GM12878 (cell line): ENCODE measurements around the gene DAZAP2. TPM values are rescaled to one million over a fixed set of nuclear protein-coding genes. Genes with fewer than 3 reads are reported as not detected.

Source experiments
- ATAC-seq: fragments of 200-7000 bp; cut with Tn5 transposase; 3 replicates; pipeline ENCODE4 v1.9.1; 2020; ENCODE audit warnings: mild to moderate bottlenecking, moderate library complexity
- BruUV-seq: library from RNA; stranded (reverse); fragments of 400-500 nt; replicated peaks from 2 replicates; lab custom pipeline; 2021; lab: Mats Ljungman, UMichigan
- CTCF ChIA-PET: fragments of 300-600 bp; sonication (Branson Sonifier 250); formaldehyde crosslinking; extraction: SDS; loops from one replicate; lab custom pipeline; 2021; ENCODE audit warnings: inconsistent platforms; lab: Yijun Ruan, JAX
- POLR2A ChIA-PET: fragments of 350-600 bp; formaldehyde crosslinking; extraction: SDS; loops from one replicate; lab custom pipeline; 2021; ENCODE audit warnings: inconsistent platforms; lab: Charles Lee
- RAD21 ChIA-PET: fragments of 300-600 bp; sonication (Branson Sonifier 250); formaldehyde crosslinking; loops from one replicate; lab custom pipeline; 2023; ENCODE audit warnings: antibody characterized with exemption; ENCODE audit not compliant: unreplicated experiment; lab: Charles Lee
- SMC1A ChIA-PET: fragments of 300-600 bp; sonication (Branson Sonifier 250); formaldehyde crosslinking; loops from one replicate; lab custom pipeline; 2023; ENCODE audit not compliant: unreplicated experiment, uncharacterized antibody; lab: Charles Lee
- DNase-seq: peaks from one replicate; pipeline ENCODE4 v3.0.0-alpha.2; 2011; ENCODE audit warnings: low read depth, low spot score
- FAIRE-seq: peaks from 3 replicates; lab custom pipeline; 2011; peaks lifted over from hg19 to GRCh38; lab: Jason Lieb, UNC
- H2AFZ ChIP-seq: 2 replicates; pipeline ENCODE4 v1.6.0; 2011; ENCODE audit warnings: low read depth, low read length, control low read depth; ENCODE audit not compliant: control insufficient read depth
- H3K27ac ChIP-seq: 2 replicates; pipeline ENCODE4 v1.5.1; 2011; ENCODE audit warnings: control low read depth; ENCODE audit not compliant: control insufficient read depth, insufficient read depth
- H3K27me3 ChIP-seq, 2 experiments: replicated peaks in 1 of 2; 2 replicates each; pipeline versions ENCODE4 v1.6.0 to v1.6.1; 2011; ENCODE audit warnings: low read length in 1 of 2; ENCODE audit not compliant: control insufficient read depth in 2 of 2, insufficient read depth in 2 of 2
- H3K36me3 ChIP-seq, 2 experiments: 2 replicates each; pipeline ENCODE4 v1.5.1; 2011; ENCODE audit warnings: low read length in 1 of 2; ENCODE audit not compliant: control insufficient read depth in 2 of 2, insufficient read depth in 2 of 2
- H3K4me1 ChIP-seq: 2 replicates; pipeline ENCODE4 v1.6.1; 2011; ENCODE audit warnings: mild to moderate bottlenecking, low read length, moderate library complexity, mixed read lengths; ENCODE audit not compliant: control insufficient read depth, insufficient read depth
- H3K4me2 ChIP-seq: 2 replicates; pipeline ENCODE4 v1.6.0; 2011; ENCODE audit warnings: control low read depth; ENCODE audit not compliant: control insufficient read depth, insufficient read depth
- H3K4me3 ChIP-seq: fragments of 200-600 bp; sonication (generic); 2 replicates; pipeline ENCODE4 v1.5.1; 2016
- H3K79me2 ChIP-seq: 2 replicates; pipeline ENCODE4 v1.6.0; 2011; ENCODE audit warnings: low read length; ENCODE audit not compliant: control insufficient read depth, insufficient read depth
- H3K9ac ChIP-seq: 2 replicates; pipeline ENCODE4 v1.8.0; 2011; ENCODE audit warnings: low read length, control low read depth, mixed read lengths; ENCODE audit not compliant: control insufficient read depth, insufficient read depth
- H3K9me3 ChIP-seq: replicated peaks from 3 replicates; pipeline ENCODE4 v1.5.1; 2011; ENCODE audit warnings: mild to moderate bottlenecking, low read length; ENCODE audit not compliant: control insufficient read depth, insufficient read depth
- H4K20me1 ChIP-seq: 2 replicates; pipeline ENCODE4 v1.6.0; 2011; ENCODE audit not compliant: control insufficient read depth, insufficient read depth
- CHD4 ChIP-seq: fragments of 200-600 bp; sonication (generic); IDR thresholded peaks from 2 replicates; pipeline ENCODE4 v1.6.1; 2016; ENCODE audit warnings: mild to moderate bottlenecking
- FOXK2 ChIP-seq: fragments of 450-650 bp; IDR thresholded peaks from 2 replicates; pipeline ENCODE4 v1.6.1; 2017; ENCODE audit warnings: mild to moderate bottlenecking, moderate library complexity
- IRF4 ChIP-seq: IDR thresholded peaks from 2 replicates; pipeline ENCODE4 v1.6.1; 2011; ENCODE audit warnings: low read depth, low read length
- LARP7 ChIP-seq: fragments of 450-650 bp; IDR thresholded peaks from 2 replicates; pipeline ENCODE4 v1.6.1; 2017; ENCODE audit warnings: mild to moderate bottlenecking
- MEF2A ChIP-seq: IDR thresholded peaks from 2 replicates; pipeline ENCODE4 v1.6.1; 2011; ENCODE audit warnings: low read depth, mild to moderate bottlenecking, low read length, moderate library complexity; ENCODE audit not compliant: insufficient read depth
- PAX5 ChIP-seq: IDR thresholded peaks from 2 replicates; pipeline ENCODE4 v1.6.1; 2011; ENCODE audit warnings: low read depth, low read length, borderline replicate concordance
- RAD21 ChIP-seq: IDR thresholded peaks from 2 replicates; pipeline ENCODE4 v1.6.1; 2011; ENCODE audit warnings: mild to moderate bottlenecking, low read depth, low read length, moderate library complexity; ENCODE audit not compliant: insufficient read depth
- ZNF24 ChIP-seq: fragments of 450-650 bp; IDR thresholded peaks from 2 replicates; pipeline ENCODE4 v1.6.1; 2017; ENCODE audit warnings: antibody characterized with exemption, mild to moderate bottlenecking
- ZNF274 ChIP-seq: IDR thresholded peaks from one replicate; pipeline ENCODE4 v1.8.0; 2011; ENCODE audit not compliant: insufficient read length, insufficient read depth
- WGBS: methylation state at CpG from one replicate; pipeline ENCODE4 v1.1.6; 2016; ENCODE audit warnings: low lambda C conversion rate; ENCODE audit not compliant: insufficient replicate concordance, insufficient coverage; ENCODE audit errors: missing lambda C conversion rate; 5-methylcytosine and 5-hydroxymethylcytosine counted together
- in situ Hi-C: fragments of 300-500 bp; cut with MboI; formaldehyde crosslinking; loops from 9 replicates; pipeline ENCODE4 v1.14.3; 2018; ENCODE audit warnings: mixed read lengths
- intact Hi-C: fragments of 100-400 bp; cut with micrococcal nuclease; formaldehyde crosslinking; loops from one replicate; pipeline ENCODE4 v1.14.2; 2022; ENCODE audit not compliant: unreplicated experiment
- polyA plus RNA-seq, 11 experiments: library from polyadenylated mRNA; depleted of rRNA in 4 of 11; unstranded in 6 of 11; stranded (reverse) in 5 of 11; fragments of >200 nt; fragmentation: Nextera tagmentation in 4 of 11; fragmentation: Illumina TruSeq in 1 of 11; extraction: Ambion mirVana in 4 of 11; extraction: Trizol in 1 of 11; gene quantifications; 1 replicate in 1 of 11; 2 replicates in 10 of 11; pipeline versions ENCODE4 v1.2.1 to v1.2.3, GENCODE V29; 2011 to 2016; ENCODE audit warnings: inconsistent platforms in 2 of 11, missing spikeins in 2 of 11, low read depth in 1 of 11
- total RNA-seq, 4 experiments: library from RNA; depleted of rRNA in 3 of 4; stranded (reverse); fragments of >200 nt in 3 of 4; fragmentation: Illumina TruSeq in 1 of 4; extraction: Trizol in 1 of 4; gene quantifications; 2 replicates each; pipeline versions ENCODE4 v1.2.1 to v1.2.3, GENCODE V29; 2013 to 2021
- TF ChIP-seq, protein P1 (sequence below): fragments of 450-650 bp; IDR thresholded peaks from 2 replicates; pipeline ENCODE4 v1.6.1; 2016; ENCODE audit warnings: mild to moderate bottlenecking
- TF ChIP-seq, protein P2 (sequence below): IDR thresholded peaks from 2 replicates; pipeline ENCODE4 v1.6.1; 2012; ENCODE audit warnings: low read depth, low read length, improper control_type of control experiment
- TF ChIP-seq, protein P3 (sequence below): fragments of 450-650 bp; IDR thresholded peaks from 2 replicates; pipeline ENCODE4 v1.6.1; 2017; ENCODE audit warnings: borderline replicate concordance
- TF ChIP-seq, protein P4 (sequence below): fragments of 150-350 bp; IDR thresholded peaks from 2 replicates; pipeline ENCODE4 v1.6.1; 2014; ENCODE audit warnings: mild to moderate bottlenecking, low read depth, low read length

Gene DAZAP2
- total and polyA plus RNA-seq, 10 of the 15 experiments (the other 5 are each of a cell fraction or from before 2014, with no cell fraction given), result 71.0 to 267 (median 158) TPM

DNA sequence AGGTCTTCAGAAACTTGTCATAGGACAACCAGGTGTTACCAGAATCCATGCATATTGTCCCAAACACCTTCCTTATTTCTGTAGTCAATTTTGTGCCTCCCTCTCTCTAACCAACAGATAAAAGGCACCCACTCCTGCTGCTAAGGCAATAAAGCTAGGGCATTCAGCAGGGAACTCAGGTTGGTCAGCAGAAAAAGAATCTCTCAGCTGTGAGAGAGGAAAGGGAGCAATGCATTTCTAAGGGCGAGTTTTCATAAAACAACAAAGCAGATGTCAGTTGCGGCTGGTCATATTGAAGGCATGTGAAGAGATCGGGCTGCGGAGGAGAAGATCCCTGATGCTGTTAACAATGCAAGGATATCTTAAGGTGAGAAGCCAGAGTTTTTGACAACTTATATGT, 13.4 kb upstream of the DAZAP2 start (continued):
- TF ChIP-seq ZNF274, result no peak
- TF ChIP-seq, protein P1, sequence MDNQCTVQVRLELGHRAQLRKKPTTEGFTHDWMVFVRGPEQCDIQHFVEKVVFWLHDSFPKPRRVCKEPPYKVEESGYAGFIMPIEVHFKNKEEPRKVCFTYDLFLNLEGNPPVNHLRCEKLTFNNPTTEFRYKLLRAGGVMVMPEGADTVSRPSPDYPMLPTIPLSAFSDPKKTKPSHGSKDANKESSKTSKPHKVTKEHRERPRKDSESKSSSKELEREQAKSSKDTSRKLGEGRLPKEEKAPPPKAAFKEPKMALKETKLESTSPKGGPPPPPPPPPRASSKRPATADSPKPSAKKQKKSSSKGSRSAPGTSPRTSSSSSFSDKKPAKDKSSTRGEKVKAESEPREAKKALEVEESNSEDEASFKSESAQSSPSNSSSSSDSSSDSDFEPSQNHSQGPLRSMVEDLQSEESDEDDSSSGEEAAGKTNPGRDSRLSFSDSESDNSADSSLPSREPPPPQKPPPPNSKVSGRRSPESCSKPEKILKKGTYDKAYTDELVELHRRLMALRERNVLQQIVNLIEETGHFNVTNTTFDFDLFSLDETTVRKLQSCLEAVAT, result no peak
- TF ChIP-seq FOXK2, result no peak
- TF ChIP-seq ZNF24, result no peak
- no peak for TF ChIP-seq LARP7

DNA sequence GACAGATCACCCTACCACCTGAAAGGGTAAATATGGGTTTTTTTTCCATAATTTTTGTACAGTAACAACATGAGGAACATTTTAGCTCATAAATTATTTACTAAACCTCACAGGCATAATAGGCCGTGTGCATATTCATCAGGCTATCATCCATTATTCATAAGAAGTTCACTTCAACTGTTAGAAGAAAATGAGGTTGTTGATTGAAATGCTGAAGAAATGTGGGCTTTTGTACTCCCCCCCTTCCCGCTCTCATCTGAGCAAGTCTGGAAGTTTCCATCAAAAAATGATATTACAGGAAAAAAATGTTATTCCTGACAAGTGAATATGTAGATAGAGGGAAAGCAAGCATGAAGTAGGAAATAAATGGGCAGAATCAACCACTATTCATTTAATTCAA, 12.9 kb upstream of the DAZAP2 start:
- H3K4me1 ChIP-seq, result no peaks in the 10 kb centered on the region
- intact Hi-C loops, result no loop called here
- no peak for TF ChIP-seq PAX5
- TF ChIP-seq, protein P2, sequence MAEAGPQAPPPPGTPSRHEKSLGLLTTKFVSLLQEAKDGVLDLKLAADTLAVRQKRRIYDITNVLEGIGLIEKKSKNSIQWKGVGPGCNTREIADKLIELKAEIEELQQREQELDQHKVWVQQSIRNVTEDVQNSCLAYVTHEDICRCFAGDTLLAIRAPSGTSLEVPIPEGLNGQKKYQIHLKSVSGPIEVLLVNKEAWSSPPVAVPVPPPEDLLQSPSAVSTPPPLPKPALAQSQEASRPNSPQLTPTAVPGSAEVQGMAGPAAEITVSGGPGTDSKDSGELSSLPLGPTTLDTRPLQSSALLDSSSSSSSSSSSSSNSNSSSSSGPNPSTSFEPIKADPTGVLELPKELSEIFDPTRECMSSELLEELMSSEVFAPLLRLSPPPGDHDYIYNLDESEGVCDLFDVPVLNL, result no peak
- TF ChIP-seq, protein P3, sequence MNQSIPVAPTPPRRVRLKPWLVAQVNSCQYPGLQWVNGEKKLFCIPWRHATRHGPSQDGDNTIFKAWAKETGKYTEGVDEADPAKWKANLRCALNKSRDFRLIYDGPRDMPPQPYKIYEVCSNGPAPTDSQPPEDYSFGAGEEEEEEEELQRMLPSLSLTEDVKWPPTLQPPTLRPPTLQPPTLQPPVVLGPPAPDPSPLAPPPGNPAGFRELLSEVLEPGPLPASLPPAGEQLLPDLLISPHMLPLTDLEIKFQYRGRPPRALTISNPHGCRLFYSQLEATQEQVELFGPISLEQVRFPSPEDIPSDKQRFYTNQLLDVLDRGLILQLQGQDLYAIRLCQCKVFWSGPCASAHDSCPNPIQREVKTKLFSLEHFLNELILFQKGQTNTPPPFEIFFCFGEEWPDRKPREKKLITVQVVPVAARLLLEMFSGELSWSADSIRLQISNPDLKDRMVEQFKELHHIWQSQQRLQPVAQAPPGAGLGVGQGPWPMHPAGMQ, result no peak
- TF ChIP-seq, protein P1, result no peak
- no peak for TF ChIP-seq CHD4
- TF ChIP-seq RAD21, result no peak
- no peak for TF ChIP-seq FOXK2
- TF ChIP-seq, protein P4, sequence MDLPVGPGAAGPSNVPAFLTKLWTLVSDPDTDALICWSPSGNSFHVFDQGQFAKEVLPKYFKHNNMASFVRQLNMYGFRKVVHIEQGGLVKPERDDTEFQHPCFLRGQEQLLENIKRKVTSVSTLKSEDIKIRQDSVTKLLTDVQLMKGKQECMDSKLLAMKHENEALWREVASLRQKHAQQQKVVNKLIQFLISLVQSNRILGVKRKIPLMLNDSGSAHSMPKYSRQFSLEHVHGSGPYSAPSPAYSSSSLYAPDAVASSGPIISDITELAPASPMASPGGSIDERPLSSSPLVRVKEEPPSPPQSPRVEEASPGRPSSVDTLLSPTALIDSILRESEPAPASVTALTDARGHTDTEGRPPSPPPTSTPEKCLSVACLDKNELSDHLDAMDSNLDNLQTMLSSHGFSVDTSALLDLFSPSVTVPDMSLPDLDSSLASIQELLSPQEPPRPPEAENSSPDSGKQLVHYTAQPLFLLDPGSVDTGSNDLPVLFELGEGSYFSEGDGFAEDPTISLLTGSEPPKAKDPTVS, result no peak
- TF ChIP-seq MEF2A, result no peak
- TF ChIP-seq IRF4, result no peak
- TF ChIP-seq, all 136 proteins: peak for 0
- H3K27ac ChIP-seq, result no peak overlapping the region
- no TSS peak for BruUV-seq
- no peak for ATAC-seq
- 60% methylated on average over 2 of the region's 2 CpGs for WGBS
- H3K4me3 ChIP-seq, result no peak overlapping the region
- no peak overlapping the region for H3K4me2 ChIP-seq
- H2AFZ ChIP-seq, result no peak overlapping the region
- DNase-seq, result no peak
- ChIA-PET CTCF (no interaction called here), RAD21 (no interaction called here), SMC1A (no interaction called here), POLR2A (no interaction called here)
- H3K9me3 ChIP-seq, result no peaks in the 10 kb centered on the region
- H3K9ac ChIP-seq, result no peak overlapping the region
- no peaks in the 10 kb centered on the region for H3K36me3 ChIP-seq
- in situ Hi-C loops, result no loop called here
- FAIRE-seq, result no peak
- H3K27me3 ChIP-seq, result no peaks in the 10 kb centered on the region
- H3K79me2 ChIP-seq, result no peaks in the 10 kb centered on the region
- H4K20me1 ChIP-seq, result no peaks in the 10 kb centered on the region
